Measurements from ENCODE around the gene VIT. TPM values are rescaled to one million over a fixed set of nuclear protein-coding genes. Genes with fewer than 3 reads are reported as not detected.

Gene VIT, protein sequence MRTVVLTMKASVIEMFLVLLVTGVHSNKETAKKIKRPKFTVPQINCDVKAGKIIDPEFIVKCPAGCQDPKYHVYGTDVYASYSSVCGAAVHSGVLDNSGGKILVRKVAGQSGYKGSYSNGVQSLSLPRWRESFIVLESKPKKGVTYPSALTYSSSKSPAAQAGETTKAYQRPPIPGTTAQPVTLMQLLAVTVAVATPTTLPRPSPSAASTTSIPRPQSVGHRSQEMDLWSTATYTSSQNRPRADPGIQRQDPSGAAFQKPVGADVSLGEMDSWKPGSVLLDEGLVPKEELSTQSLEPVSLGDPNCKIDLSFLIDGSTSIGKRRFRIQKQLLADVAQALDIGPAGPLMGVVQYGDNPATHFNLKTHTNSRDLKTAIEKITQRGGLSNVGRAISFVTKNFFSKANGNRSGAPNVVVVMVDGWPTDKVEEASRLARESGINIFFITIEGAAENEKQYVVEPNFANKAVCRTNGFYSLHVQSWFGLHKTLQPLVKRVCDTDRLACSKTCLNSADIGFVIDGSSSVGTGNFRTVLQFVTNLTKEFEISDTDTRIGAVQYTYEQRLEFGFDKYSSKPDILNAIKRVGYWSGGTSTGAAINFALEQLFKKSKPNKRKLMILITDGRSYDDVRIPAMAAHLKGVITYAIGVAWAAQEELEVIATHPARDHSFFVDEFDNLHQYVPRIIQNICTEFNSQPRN
- not detected for total RNA-seq
- 0.08 TPM for polyA plus RNA-seq

DNA sequence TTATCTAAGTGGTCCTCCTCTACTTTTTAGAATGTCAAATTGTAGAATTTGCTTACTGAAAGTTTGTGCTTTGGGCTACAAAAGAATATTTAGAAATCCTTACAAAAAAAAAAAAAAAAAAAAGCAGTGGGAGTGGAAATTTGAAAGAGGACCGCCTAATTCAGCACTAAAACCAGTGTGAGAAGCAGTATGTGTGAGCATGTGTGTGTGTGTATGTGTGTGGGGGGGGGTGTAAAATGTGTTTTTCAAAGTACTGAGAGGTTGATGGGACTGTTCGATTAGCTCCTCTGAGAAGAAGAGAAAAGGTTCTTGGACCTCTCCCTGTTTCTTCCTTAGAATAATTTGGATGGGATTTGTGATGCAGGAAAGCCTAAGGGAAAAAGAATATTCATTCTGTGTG is at the start of gene VIT:
Gene VIT (plus strand): TSS at position 175 of the 400 bp plus-strand sequence. CDS start 19,664 bp downstream, outside the sequence.
- H3K4me1 ChIP-seq (ENCODE audit: insufficient read depth, low read length) = no peaks in the 10 kb centered on the region
- H3K27me3 ChIP-seq (ENCODE audit: insufficient read depth, low read length, poor library complexity, severe bottlenecking) = no peaks in the 10 kb centered on the region
- no peaks in the 10 kb centered on the region for H3K36me3 ChIP-seq (ENCODE audit: insufficient read depth, low read length)
- peak within 1 kb of the TSS in 1 of 8 donors; percentile 9 for H3K27ac Mint-ChIP-seq
- no peaks in the 10 kb centered on the region for H3K9me3 Mint-ChIP-seq
- ChIA-PET POLR2A (no interaction called here), CTCF (no interaction called here)
- no peak for DNase-seq
- H3K4me3 ChIP-seq (ENCODE audit: low read length) = no peak within 1 kb of the TSS
- no peak within 1 kb of the TSS for H3K4me3 Mint-ChIP-seq
- no peak within 1 kb of the TSS for H3K27ac ChIP-seq (ENCODE audit: low read depth, low read length)
- no peaks in the 10 kb centered on the region for H3K9me3 ChIP-seq (ENCODE audit: low read length)
- no peaks in the 10 kb centered on the region for H3K4me1 Mint-ChIP-seq
- H3K27me3 Mint-ChIP-seq = peaks cover 10 to 11% of the 10 kb centered on the region in 2 donors
- H3K36me3 Mint-ChIP-seq = no peaks in the 10 kb centered on the region

DNA sequence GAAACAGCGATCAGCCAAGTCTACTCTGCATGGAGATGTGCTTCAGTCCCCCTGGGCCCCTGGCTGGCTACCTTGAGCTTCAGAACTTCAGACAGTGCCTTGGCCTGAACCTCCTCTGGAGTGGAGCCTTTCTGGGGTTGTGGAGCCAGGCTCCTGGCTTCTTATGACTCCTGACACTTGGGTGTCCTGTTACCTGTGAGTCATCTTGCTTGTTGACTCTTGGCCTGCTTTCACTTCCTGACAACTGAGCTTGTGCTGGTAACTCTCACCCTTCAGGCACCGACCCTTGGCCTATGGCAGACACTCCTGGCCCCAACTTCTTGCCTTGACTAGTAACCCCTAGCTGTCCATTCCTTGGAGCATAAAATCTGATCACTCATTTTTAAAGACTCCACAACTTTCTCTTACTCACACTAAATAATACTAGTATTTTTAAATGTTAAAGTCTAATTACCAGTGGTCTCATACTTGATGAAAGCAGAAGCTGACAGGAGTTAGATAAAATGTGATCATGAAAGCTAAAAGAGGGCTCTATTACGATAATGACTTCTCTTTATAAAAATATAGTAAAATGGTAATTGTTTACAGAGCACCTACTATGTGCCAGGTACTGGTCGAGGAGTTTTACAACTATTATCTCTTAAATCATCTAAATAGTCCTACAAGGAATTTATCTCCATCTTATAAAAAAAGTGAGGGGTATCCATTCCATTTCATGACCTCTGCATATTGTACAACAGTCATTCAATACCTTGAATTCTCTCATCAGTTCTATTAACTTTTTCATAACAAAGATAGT is 46.3 kb upstream of the VIT start:
- Histone ChIP-seq H3K4me1 (ENCODE audit: insufficient read depth, low read length) (no peaks in the 10 kb centered on the region), H3K9me3 (ENCODE audit: low read length) (no peaks in the 10 kb centered on the region), H3K27ac (ENCODE audit: low read depth, low read length) (no peak overlapping the region), H3K36me3 (ENCODE audit: insufficient read depth, low read length) (no peaks in the 10 kb centered on the region), H3K4me3 (ENCODE audit: low read length) (no peak overlapping the region), H3K27me3 (ENCODE audit: insufficient read depth, low read length, poor library complexity, severe bottlenecking) (no peaks in the 10 kb centered on the region)
- Mint-ChIP-seq H3K27ac (no peak overlapping the region), H3K9me3 (no peaks in the 10 kb centered on the region), H3K36me3 (no peaks in the 10 kb centered on the region), H3K27me3 (no peaks in the 10 kb centered on the region), H3K4me3 (no peak overlapping the region), H3K4me1 (no peaks in the 10 kb centered on the region)
- CTCF ChIA-PET = interaction anchor here (1.4 kb wide), 1 partner anchor 14 kb away, joined by 5 read pairs; no protein-coding TSS in a partner anchor
- POLR2A ChIA-PET = no interaction called here
- no peak for DNase-seq

DNA sequence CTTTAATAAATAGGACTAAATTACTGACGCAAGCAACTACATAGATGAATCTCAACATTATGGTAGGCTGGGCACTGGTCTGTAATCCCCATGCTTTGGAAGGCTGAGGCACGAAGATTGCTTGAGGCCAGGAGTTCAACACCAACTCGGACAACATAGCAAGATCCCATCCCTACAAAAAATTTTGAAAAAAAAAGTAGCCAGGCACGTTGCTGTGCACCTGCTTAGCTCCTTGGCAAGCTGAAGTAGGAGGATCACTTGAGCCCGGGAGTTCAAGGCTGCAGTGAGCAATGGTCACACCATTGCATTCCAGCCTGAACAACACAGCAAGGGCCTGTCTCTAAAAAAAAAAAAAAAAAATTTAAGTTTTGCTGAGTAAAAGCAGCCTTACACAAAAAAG is 43.4 kb upstream of the VIT start:
- Mint-ChIP-seq H3K4me3 (no peak overlapping the region), H3K4me1 (no peaks in the 10 kb centered on the region), H3K27ac (no peak overlapping the region), H3K36me3 (no peaks in the 10 kb centered on the region), H3K27me3 (peaks cover 0 to 2% of the 10 kb centered on the region in 2 donors), H3K9me3 (no peaks in the 10 kb centered on the region)
- DNase-seq = no peak
- Histone ChIP-seq H3K9me3 (ENCODE audit: low read length) (no peaks in the 10 kb centered on the region), H3K27me3 (ENCODE audit: insufficient read depth, low read length, poor library complexity, severe bottlenecking) (no peaks in the 10 kb centered on the region), H3K36me3 (ENCODE audit: insufficient read depth, low read length) (no peaks in the 10 kb centered on the region), H3K4me1 (ENCODE audit: insufficient read depth, low read length) (no peaks in the 10 kb centered on the region), H3K27ac (ENCODE audit: low read depth, low read length) (no peak overlapping the region), H3K4me3 (ENCODE audit: low read length) (no peak overlapping the region)
- ChIA-PET POLR2A (no interaction called here), CTCF (no interaction called here)

- POLR2A ChIA-PET = no interaction called here
- CTCF ChIA-PET = no interaction called here
Measured at GRCh38 chr2:36653967-36654694, 42.4 kb upstream of the VIT start.

GRCh38 chr2:36655453-36655852 is 41.1 kb upstream of the VIT start:
- H3K27me3 Mint-ChIP-seq = peaks cover 0 to 3% of the 10 kb centered on the region in 2 donors
- Histone ChIP-seq H3K9me3 (ENCODE audit: low read length) (no peaks in the 10 kb centered on the region), H3K27ac (ENCODE audit: low read depth, low read length) (no peak overlapping the region), H3K36me3 (ENCODE audit: insufficient read depth, low read length) (no peaks in the 10 kb centered on the region), H3K4me3 (ENCODE audit: low read length) (no peak overlapping the region), H3K4me1 (ENCODE audit: insufficient read depth, low read length) (no peaks in the 10 kb centered on the region), H3K27me3 (ENCODE audit: insufficient read depth, low read length, poor library complexity, severe bottlenecking) (no peaks in the 10 kb centered on the region)
- H3K9me3 Mint-ChIP-seq = no peaks in the 10 kb centered on the region
- H3K36me3 Mint-ChIP-seq = no peaks in the 10 kb centered on the region
- ChIA-PET POLR2A (no interaction called here), CTCF (no interaction called here)
- no peak overlapping the region for H3K27ac Mint-ChIP-seq
- no peak for DNase-seq
- no peak overlapping the region for H3K4me3 Mint-ChIP-seq
- H3K4me1 Mint-ChIP-seq = no peaks in the 10 kb centered on the region

More at GRCh38 chr2:36653967-36654694, 42.4 kb upstream of the VIT start:
- DNase-seq = no peak
- H3K27me3 ChIP-seq (ENCODE audit: insufficient read depth, low read length, poor library complexity, severe bottlenecking) = no peaks in the 10 kb centered on the region
- H3K4me3 Mint-ChIP-seq = no peak overlapping the region
- H3K4me3 ChIP-seq (ENCODE audit: low read length) = no peak overlapping the region
- no peaks in the 10 kb centered on the region for H3K9me3 Mint-ChIP-seq
- H3K27me3 Mint-ChIP-seq = peaks cover 0 to 2% of the 10 kb centered on the region in 2 donors
- H3K36me3 ChIP-seq (ENCODE audit: insufficient read depth, low read length) = no peaks in the 10 kb centered on the region
- H3K36me3 Mint-ChIP-seq = no peaks in the 10 kb centered on the region
- peak overlapping the region in 1 of 8 donors; percentile 5 for H3K27ac Mint-ChIP-seq
- no peak overlapping the region for H3K27ac ChIP-seq (ENCODE audit: low read depth, low read length)
- no peaks in the 10 kb centered on the region for H3K4me1 Mint-ChIP-seq
- H3K4me1 ChIP-seq (ENCODE audit: insufficient read depth, low read length) = no peaks in the 10 kb centered on the region
- no peaks in the 10 kb centered on the region for H3K9me3 ChIP-seq (ENCODE audit: low read length)

GRCh38 chr2:36657703-36658102 is 38.8 kb upstream of the VIT start:
- ChIA-PET POLR2A (no interaction called here), CTCF (no interaction called here)
- Histone ChIP-seq H3K27me3 (ENCODE audit: insufficient read depth, low read length, poor library complexity, severe bottlenecking) (no peaks in the 10 kb centered on the region), H3K9me3 (ENCODE audit: low read length) (no peaks in the 10 kb centered on the region), H3K27ac (ENCODE audit: low read depth, low read length) (no peak overlapping the region), H3K36me3 (ENCODE audit: insufficient read depth, low read length) (no peaks in the 10 kb centered on the region), H3K4me1 (ENCODE audit: insufficient read depth, low read length) (no peaks in the 10 kb centered on the region), H3K4me3 (ENCODE audit: low read length) (no peak overlapping the region)
- Mint-ChIP-seq H3K36me3 (no peaks in the 10 kb centered on the region), H3K9me3 (no peaks in the 10 kb centered on the region), H3K4me1 (no peaks in the 10 kb centered on the region), H3K4me3 (no peak overlapping the region), H3K27me3 (peaks cover 0 to 3% of the 10 kb centered on the region in 2 donors), H3K27ac (no peak overlapping the region)
- no peak for DNase-seq

DNA sequence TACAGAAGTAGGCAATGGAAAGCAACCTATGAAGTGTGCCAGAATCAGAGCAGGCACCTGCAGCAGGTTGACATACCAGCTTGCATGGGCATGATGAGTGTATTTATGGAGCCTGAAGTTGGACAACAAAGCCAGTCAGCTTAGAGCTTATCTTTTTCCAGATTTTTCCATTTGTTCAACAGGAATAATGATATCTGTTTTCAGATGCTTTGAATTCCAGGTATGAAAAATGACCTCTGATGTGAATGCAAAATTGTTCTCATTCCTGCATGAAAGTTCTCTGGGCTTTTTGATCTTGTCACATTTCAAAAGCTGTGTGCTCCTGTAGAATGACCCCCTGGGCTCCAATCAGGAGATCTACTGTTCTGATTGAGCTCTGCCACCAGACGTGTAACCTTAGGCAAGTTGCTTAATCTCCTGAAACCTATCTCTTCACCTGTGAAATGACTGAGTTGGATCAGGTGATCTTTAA is 38.2 kb upstream of the VIT start:
- no peaks in the 10 kb centered on the region for H3K9me3 Mint-ChIP-seq
- Histone ChIP-seq H3K9me3 (ENCODE audit: low read length) (no peaks in the 10 kb centered on the region), H3K27me3 (ENCODE audit: insufficient read depth, low read length, poor library complexity, severe bottlenecking) (no peaks in the 10 kb centered on the region), H3K4me3 (ENCODE audit: low read length) (no peak overlapping the region), H3K27ac (ENCODE audit: low read depth, low read length) (no peak overlapping the region), H3K4me1 (ENCODE audit: insufficient read depth, low read length) (no peaks in the 10 kb centered on the region), H3K36me3 (ENCODE audit: insufficient read depth, low read length) (no peaks in the 10 kb centered on the region)
- H3K27me3 Mint-ChIP-seq = peaks cover 0 to 3% of the 10 kb centered on the region in 2 donors
- H3K36me3 Mint-ChIP-seq = no peaks in the 10 kb centered on the region
- ChIA-PET CTCF (no interaction called here), POLR2A (no interaction called here)
- H3K4me1 Mint-ChIP-seq = no peaks in the 10 kb centered on the region
- H3K27ac Mint-ChIP-seq = no peak overlapping the region
- no peak overlapping the region for H3K4me3 Mint-ChIP-seq
- no peak for DNase-seq
